ENCODE results near the gene YY1. TPM values are rescaled to one million over a fixed set of nuclear protein-coding genes. Genes with fewer than 3 reads are reported as not detected.

Gene YY1
- total RNA-seq, 4 donors from 2014 or later, result 30.6 to 46.5 (median 33.5) TPM

DNA sequence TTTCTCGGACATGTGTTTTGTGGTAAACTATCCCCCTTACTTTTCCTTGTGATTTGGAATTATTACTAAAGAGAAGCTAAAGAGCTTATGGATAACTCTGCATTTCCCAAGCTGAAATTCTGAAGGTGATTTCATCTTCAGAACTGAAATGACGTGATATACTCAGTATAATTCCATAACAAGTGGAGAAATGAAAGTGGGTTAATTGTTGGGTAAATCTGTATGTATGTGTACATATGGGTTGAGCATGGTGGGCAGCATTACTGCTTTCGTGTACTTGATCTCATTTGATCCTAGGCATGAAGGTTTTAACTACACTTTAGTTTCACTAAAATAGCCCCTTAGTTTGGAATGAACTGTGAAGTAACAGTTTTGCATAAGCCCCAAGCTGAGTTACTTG lies 4.1 kb downstream of the YY1 start:
- no peak for DNase-seq
- peak overlapping the region in 1 of 4 donors; percentile 8 for H3K4me3 ChIP-seq
- intact Hi-C loops (cut with DNase I), result no loop called here
- no peaks in the 10 kb centered on the region for H3K9me3 ChIP-seq
- 77 to 79% methylated on average over 3 of the region's 3 CpGs for WGBS, 2 donors
- H3K4me1 ChIP-seq, result peaks cover 25 to 73% (median 65%) of the 10 kb centered on the region in 3 donors
- H3K27ac ChIP-seq, result no peak overlapping the region
- no peaks in the 10 kb centered on the region for H3K36me3 ChIP-seq
- no peaks in the 10 kb centered on the region for H3K27me3 ChIP-seq
- no peak for TF ChIP-seq POLR2A (IDR thresholded peaks at IDR 0.05)
- TF ChIP-seq, protein P1, sequence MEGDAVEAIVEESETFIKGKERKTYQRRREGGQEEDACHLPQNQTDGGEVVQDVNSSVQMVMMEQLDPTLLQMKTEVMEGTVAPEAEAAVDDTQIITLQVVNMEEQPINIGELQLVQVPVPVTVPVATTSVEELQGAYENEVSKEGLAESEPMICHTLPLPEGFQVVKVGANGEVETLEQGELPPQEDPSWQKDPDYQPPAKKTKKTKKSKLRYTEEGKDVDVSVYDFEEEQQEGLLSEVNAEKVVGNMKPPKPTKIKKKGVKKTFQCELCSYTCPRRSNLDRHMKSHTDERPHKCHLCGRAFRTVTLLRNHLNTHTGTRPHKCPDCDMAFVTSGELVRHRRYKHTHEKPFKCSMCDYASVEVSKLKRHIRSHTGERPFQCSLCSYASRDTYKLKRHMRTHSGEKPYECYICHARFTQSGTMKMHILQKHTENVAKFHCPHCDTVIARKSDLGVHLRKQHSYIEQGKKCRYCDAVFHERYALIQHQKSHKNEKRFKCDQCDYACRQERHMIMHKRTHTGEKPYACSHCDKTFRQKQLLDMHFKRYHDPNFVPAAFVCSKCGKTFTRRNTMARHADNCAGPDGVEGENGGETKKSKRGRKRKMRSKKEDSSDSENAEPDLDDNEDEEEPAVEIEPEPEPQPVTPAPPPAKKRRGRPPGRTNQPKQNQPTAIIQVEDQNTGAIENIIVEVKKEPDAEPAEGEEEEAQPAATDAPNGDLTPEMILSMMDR (IDR thresholded peaks at IDR 0.05), result no peak

DNA sequence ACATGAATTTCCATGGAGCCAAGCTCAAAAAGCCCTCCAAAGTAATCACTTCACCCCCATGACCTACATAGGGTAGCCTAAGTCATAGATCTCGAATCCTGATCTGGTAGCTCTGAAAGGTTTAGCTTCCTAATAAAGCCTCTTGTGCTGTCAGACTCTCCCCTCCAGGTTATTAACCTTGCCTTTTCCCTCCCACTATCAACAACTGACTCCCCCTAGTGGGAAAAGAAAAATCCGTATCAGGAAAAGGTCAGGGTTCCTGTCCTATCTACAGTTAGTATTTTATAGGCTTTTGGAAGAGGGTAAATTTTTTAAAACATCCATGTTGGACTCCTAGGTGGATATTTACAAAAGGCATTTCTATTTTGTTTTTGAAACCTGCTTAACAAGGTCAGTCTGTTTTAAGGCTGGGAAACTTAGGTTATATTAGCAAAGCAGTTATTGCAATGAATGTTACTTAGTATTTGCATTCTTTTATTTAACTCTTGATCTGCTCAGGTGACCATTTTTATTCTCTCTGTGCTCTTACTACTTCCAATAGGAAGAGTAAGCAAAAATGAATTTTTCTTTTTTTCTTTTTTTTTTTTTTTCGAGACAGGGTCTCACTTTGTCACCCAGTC lies 8.0 kb downstream of the YY1 start:
- H3K4me1 ChIP-seq, result peaks cover 22 to 99% (median 75%) of the 10 kb centered on the region in 3 donors
- no peak overlapping the region for H3K4me3 ChIP-seq
- H3K27ac ChIP-seq, result peak overlapping the region; percentile 3 to 59 (median 48)
- no peaks in the 10 kb centered on the region for H3K27me3 ChIP-seq
- no peak for DNase-seq
- H3K36me3 ChIP-seq, result no peaks in the 10 kb centered on the region
- no peaks in the 10 kb centered on the region for H3K9me3 ChIP-seq
- intact Hi-C loops (cut with DNase I), result no loop called here
- no peak for TF ChIP-seq POLR2A (IDR thresholded peaks at IDR 0.05)
- TF ChIP-seq, protein P1 (IDR thresholded peaks at IDR 0.05), result peak in 5 of 6 experiments; percentile 46 to 61 (median 52)
- 24 to 28% methylated on average over 3 of the region's 3 CpGs for WGBS, 2 donors

DNA sequence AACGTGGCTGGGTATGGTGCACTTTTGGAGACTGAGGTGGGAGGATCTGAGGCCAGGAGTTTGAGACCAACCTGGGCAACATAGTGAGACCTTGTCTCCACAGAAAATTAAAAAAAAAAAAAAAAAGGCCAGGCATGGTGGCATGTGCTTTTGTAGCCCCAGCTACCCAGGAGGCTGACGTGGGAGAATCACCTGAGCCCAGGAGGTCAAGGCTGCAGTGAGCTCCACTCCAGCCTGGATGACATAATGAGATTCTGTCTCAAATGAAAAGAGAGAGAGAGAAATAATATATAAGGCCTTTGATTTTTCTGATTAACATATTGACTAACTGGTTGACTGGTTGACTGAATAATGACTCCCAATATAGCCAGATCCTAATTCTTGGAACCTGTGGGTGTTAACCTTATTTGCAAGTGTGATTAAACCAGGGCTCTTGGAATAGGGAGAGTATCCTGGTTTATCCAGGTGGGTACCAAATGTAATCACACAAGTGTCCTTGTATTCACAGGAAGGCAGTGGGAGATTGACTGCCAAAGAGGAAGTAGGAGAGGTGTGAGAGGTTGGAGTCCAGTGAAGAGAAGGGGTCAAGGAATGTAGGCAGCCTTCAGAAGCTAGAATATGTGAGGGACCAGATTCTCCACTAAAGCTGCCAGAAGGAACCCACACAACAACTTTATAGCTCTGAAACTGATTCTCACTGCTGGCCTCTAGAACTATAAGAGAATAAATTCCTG lies 12.0 kb downstream of the YY1 start:
- TF ChIP-seq, protein P1 (IDR thresholded peaks at IDR 0.05), result no peak
- TF ChIP-seq POLR2A (IDR thresholded peaks at IDR 0.05), result no peak
- Histone ChIP-seq H3K4me3 (no peak overlapping the region), H3K27ac (no peak overlapping the region), H3K9me3 (no peaks in the 10 kb centered on the region), H3K27me3 (no peaks in the 10 kb centered on the region), H3K4me1 (peaks cover 17 to 91% (median 39%) of the 10 kb centered on the region in 3 donors), H3K36me3 (no peaks in the 10 kb centered on the region)
- intact Hi-C loops (cut with DNase I), result no loop called here
- 84 to 87% methylated on average over 2 of the region's 2 CpGs for WGBS, 2 donors
- no peak for DNase-seq

DNA sequence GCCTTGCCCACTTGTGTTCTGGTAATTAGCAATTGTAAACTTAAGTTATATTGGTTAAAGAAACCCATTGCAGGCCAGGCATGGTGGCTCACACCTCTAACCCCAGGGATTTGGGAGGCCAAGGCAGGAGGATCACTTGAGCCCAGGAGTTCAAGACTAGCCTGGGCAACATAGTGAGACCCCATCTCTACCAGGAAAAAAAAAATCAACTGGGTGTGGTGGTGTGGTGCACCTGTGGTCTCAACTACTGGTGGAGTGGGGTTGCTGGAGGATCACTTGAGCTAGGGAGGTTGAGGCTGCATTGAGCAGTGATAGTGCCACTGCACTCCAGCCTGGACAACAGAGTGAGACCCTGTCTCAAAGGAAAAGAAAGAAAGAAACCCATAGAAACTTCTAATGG lies 13.7 kb downstream of the YY1 start:
- TF ChIP-seq, protein P1 (IDR thresholded peaks at IDR 0.05), result no peak
- H3K27ac ChIP-seq, result no peak overlapping the region
- no peaks in the 10 kb centered on the region for H3K27me3 ChIP-seq
- H3K36me3 ChIP-seq, result no peaks in the 10 kb centered on the region
- H3K9me3 ChIP-seq, result no peaks in the 10 kb centered on the region
- no peak for DNase-seq
- intact Hi-C loops (cut with DNase I), result no loop called here
- H3K4me3 ChIP-seq, result no peak overlapping the region
- peaks cover 5 to 89% (median 22%) of the 10 kb centered on the region in 3 donors for H3K4me1 ChIP-seq

DNA sequence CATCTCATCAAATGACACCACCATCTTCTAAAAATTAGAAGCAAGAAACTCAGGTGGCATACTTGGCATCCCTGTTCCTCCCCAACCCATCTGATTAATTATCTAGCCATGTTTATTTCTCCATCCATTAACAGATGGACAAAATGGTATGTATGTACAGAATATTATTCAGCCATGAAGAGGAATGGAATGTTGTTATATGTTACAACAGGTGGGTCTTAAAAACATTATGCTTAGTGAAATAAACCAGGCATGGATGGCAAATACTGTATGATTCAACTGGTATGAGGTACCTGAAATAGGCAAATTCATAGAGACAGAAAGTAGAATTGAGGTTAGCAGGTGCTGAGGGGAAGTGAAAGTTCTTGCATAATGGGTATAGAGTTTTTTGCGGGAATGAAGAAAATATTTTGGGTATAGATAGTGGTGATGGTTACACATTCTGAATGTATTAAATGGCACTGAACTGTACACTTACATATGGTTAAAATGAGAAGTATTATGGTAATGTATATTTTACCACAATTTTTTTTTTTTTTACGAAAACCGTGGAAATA lies 17.5 kb downstream of the YY1 start:
- Histone ChIP-seq H3K27me3 (no peaks in the 10 kb centered on the region), H3K9me3 (no peaks in the 10 kb centered on the region), H3K4me1 (peaks cover 0 to 80% (median 16%) of the 10 kb centered on the region in 3 donors), H3K36me3 (no peaks in the 10 kb centered on the region), H3K27ac (no peak overlapping the region), H3K4me3 (no peak overlapping the region)
- intact Hi-C loops (cut with DNase I), result no loop called here
- TF ChIP-seq, protein P1 (IDR thresholded peaks at IDR 0.05), result no peak
- TF ChIP-seq POLR2A (IDR thresholded peaks at IDR 0.05), result no peak
- 60 to 84% methylated on average over 3 of the region's 3 CpGs for WGBS, 2 donors
- DNase-seq, result no peak

Measured in esophagus squamous epithelium (tissue), 5 donors.